H1 (cell line): ENCODE data around the gene CPLANE2. TPM values are rescaled to one million over a fixed set of nuclear protein-coding genes. Genes with fewer than 3 reads are reported as not detected.

ENCODE experiments used
- CTCF ChIA-PET: fragments of 300-600 bp; sonication (Branson Sonifier 250); formaldehyde crosslinking; loops from one replicate; lab custom pipeline; 2021; ENCODE audit not compliant: partially characterized antibody; lab: Charles Lee
- POLR2A ChIA-PET: fragments of 300-600 bp; sonication (Branson Sonifier 250); formaldehyde crosslinking; loops from one replicate; lab custom pipeline; 2021; ENCODE audit warnings: inconsistent platforms; ENCODE audit not compliant: partially characterized antibody; lab: Charles Lee
- DNase-seq, 2 experiments: peaks; one replicate each; pipeline versions ENCODE4 v3.0.0 to v3.0.0-alpha.2; 2010 to 2022; ENCODE audit warnings: low spot score in 2 of 2, low read depth in 1 of 2, mixed read lengths in 1 of 2
- FAIRE-seq: peaks from 2 replicates; lab custom pipeline; 2011; peaks lifted over from hg19 to GRCh38; lab: Jason Lieb, UNC
- H2AFZ ChIP-seq: 2 replicates; pipeline ENCODE4 v1.8.1; 2012; ENCODE audit warnings: low read length, inconsistent platforms
- H2AK5ac ChIP-seq: 2 replicates; pipeline ENCODE4 v1.6.1; 2013; ENCODE audit warnings: low read depth, low read length
- H2BK120ac ChIP-seq: replicated peaks from 2 replicates; pipeline ENCODE3; 2013; ENCODE audit warnings: low read depth, low read length, inconsistent platforms
- H2BK12ac ChIP-seq: 2 replicates; pipeline ENCODE4 v1.6.1; 2013; ENCODE audit warnings: low read depth, low read length
- H2BK15ac ChIP-seq: 2 replicates; pipeline ENCODE4 v1.6.1; 2013; ENCODE audit warnings: low read length
- H2BK20ac ChIP-seq: 2 replicates; pipeline ENCODE4 v1.6.1; 2013; ENCODE audit warnings: low read length
- H2BK5ac ChIP-seq: 2 replicates; pipeline ENCODE4 v1.6.1; 2013; ENCODE audit warnings: low read depth, low read length
- H3K14ac ChIP-seq: 2 replicates; pipeline ENCODE4 v1.6.1; 2013; ENCODE audit warnings: inconsistent platforms; ENCODE audit not compliant: insufficient read length
- H3K18ac ChIP-seq: 2 replicates; pipeline ENCODE4 v1.6.1; 2013; ENCODE audit warnings: low read length; ENCODE audit errors: extremely low read depth
- H3K23ac ChIP-seq: 2 replicates; pipeline ENCODE4 v1.6.1; 2013; ENCODE audit warnings: inconsistent platforms; ENCODE audit not compliant: insufficient read length
- H3K23me2 ChIP-seq: 2 replicates; pipeline ENCODE4 v1.6.1; 2013; ENCODE audit warnings: low read depth, low read length
- H3K27ac ChIP-seq: 2 replicates; pipeline ENCODE4 v1.6.1; 2011; ENCODE audit warnings: low read depth, low read length, inconsistent platforms
- H3K27me3 ChIP-seq, 4 experiments: replicated peaks in 1 of 4; 1 replicate in 1 of 4; 2 replicates in 3 of 4; pipeline versions ENCODE4 v1.6.1 to v1.8.1; 2011 to 2013; ENCODE audit warnings: low read length in 3 of 4, mild to moderate bottlenecking in 3 of 4, inconsistent platforms in 2 of 4, mixed read lengths in 2 of 4, moderate library complexity in 1 of 4; ENCODE audit not compliant: control insufficient read depth in 3 of 4, insufficient read depth in 3 of 4; ENCODE audit errors: extremely low read depth in 1 of 4
- H3K36me3 ChIP-seq, 4 experiments: 2 replicates each; pipeline versions ENCODE4 v1.6.1 to v1.8.1; 2011 to 2013; ENCODE audit warnings: mild to moderate bottlenecking in 4 of 4, low read length in 3 of 4, moderate library complexity in 2 of 4, control low read depth in 1 of 4, inconsistent platforms in 1 of 4; ENCODE audit not compliant: insufficient read depth in 4 of 4, control insufficient read depth in 2 of 4
- H3K4ac ChIP-seq: replicated peaks from 2 replicates; pipeline ENCODE3; 2013; ENCODE audit warnings: low read length, low read depth, mixed read lengths, inconsistent platforms; ENCODE audit not compliant: insufficient read length
- H3K4me1 ChIP-seq, 4 experiments: replicated peaks in 1 of 4; 1 replicate in 1 of 4; 2 replicates in 3 of 4; pipeline versions ENCODE4 v1.6.1 to v1.8.1; 2011 to 2013; ENCODE audit warnings: low read length in 3 of 4, inconsistent platforms in 2 of 4, mixed read lengths in 1 of 4; ENCODE audit not compliant: insufficient read depth in 4 of 4, control insufficient read depth in 3 of 4
- H3K4me2 ChIP-seq, 2 experiments: 2 replicates each; pipeline versions ENCODE4 v1.6.1 to v1.8.1; 2011 to 2013; ENCODE audit warnings: low read depth in 2 of 2, low read length in 2 of 2, control low read depth in 1 of 2, inconsistent platforms in 1 of 2, mild to moderate bottlenecking in 1 of 2; ENCODE audit not compliant: insufficient read depth in 1 of 2
- H3K4me3 ChIP-seq, 4 experiments: fragments of 200-600, 300-600 bp in 1 of 4; sonication (generic), shearing (Covaris generic), sonication (Bioruptor Twin) in 1 of 4; 2 replicates each; pipeline versions ENCODE4 v1.5.1 to v1.8.1; 2011 to 2016; ENCODE audit warnings: low read length in 4 of 4, low read depth in 3 of 4, control low read depth in 2 of 4, inconsistent platforms in 2 of 4, mild to moderate bottlenecking in 2 of 4, mixed read lengths in 1 of 4, moderate library complexity in 1 of 4; ENCODE audit not compliant: insufficient read depth in 2 of 4; ENCODE audit errors: extremely low read depth in 1 of 4
- H3K56ac ChIP-seq: replicated peaks from 2 replicates; pipeline ENCODE3; 2013; ENCODE audit warnings: low read depth, mild to moderate bottlenecking, mixed read lengths, low read length, inconsistent platforms; ENCODE audit not compliant: insufficient read length
- H3K79me1 ChIP-seq: 2 replicates; pipeline ENCODE4 v1.6.1; 2013; ENCODE audit warnings: low read depth, low read length, control low read depth
- H3K79me2 ChIP-seq, 2 experiments: 2 replicates each; pipeline versions ENCODE4 v1.6.1 to v1.8.1; 2012 to 2013; ENCODE audit warnings: low read length in 2 of 2, mild to moderate bottlenecking in 2 of 2, inconsistent platforms in 1 of 2; ENCODE audit not compliant: insufficient read depth in 2 of 2, control insufficient read depth in 1 of 2
- H3K9ac ChIP-seq, 4 experiments: replicated peaks in 1 of 4; 1 replicate in 1 of 4; 2 replicates in 3 of 4; pipeline versions ENCODE4 v1.6.1 to v1.8.1; 2011 to 2013; ENCODE audit warnings: low read depth in 3 of 4, low read length in 3 of 4, control low read depth in 2 of 4, mild to moderate bottlenecking in 2 of 4, moderate library complexity in 2 of 4, inconsistent platforms in 1 of 4; ENCODE audit errors: extremely low read depth in 1 of 4
- H3K9me3 ChIP-seq, 2 experiments: 2 replicates each; pipeline versions ENCODE4 v1.6.1 to v1.8.1; 2012 to 2013; ENCODE audit warnings: mild to moderate bottlenecking in 2 of 2, moderate library complexity in 2 of 2, control low read depth in 1 of 2, inconsistent platforms in 1 of 2, low read depth in 1 of 2, low read length in 1 of 2, mixed read lengths in 1 of 2; ENCODE audit not compliant: insufficient read depth in 2 of 2
- H4K20me1 ChIP-seq, 2 experiments: replicated peaks in 1 of 2; 2 replicates each; pipeline versions ENCODE3 to v1.8.1; 2011 to 2013; ENCODE audit warnings: inconsistent platforms in 2 of 2, low read length in 2 of 2, mild to moderate bottlenecking in 1 of 2; ENCODE audit not compliant: insufficient read depth in 2 of 2, control insufficient read depth in 1 of 2
- H4K5ac ChIP-seq: 2 replicates; pipeline ENCODE4 v1.6.1; 2013; ENCODE audit warnings: low read length, low read depth, mixed read lengths, inconsistent platforms; ENCODE audit not compliant: insufficient read length
- H4K8ac ChIP-seq: 2 replicates; pipeline ENCODE4 v1.8.0; 2013; ENCODE audit warnings: mild to moderate bottlenecking, moderate library complexity, low read length, inconsistent platforms; ENCODE audit not compliant: insufficient read depth; ENCODE audit errors: extremely low read depth
- H4K91ac ChIP-seq: replicated peaks from 2 replicates; pipeline ENCODE3; 2013; ENCODE audit warnings: low read length, mixed read lengths, inconsistent platforms; ENCODE audit not compliant: insufficient read length
- ASH2L ChIP-seq: fragments of 200-600, 300-600 bp; sonication (generic); IDR thresholded peaks from one replicate; pipeline ENCODE4 v1.7.1; 2017; ENCODE audit warnings: low read length
- CREB1 ChIP-seq: IDR thresholded peaks from 2 replicates; pipeline ENCODE4 v1.6.1; 2012; ENCODE audit warnings: inconsistent platforms
- JUN ChIP-seq: IDR thresholded peaks from 2 replicates; pipeline ENCODE4 v1.6.1; 2011; ENCODE audit warnings: low read depth, mild to moderate bottlenecking, improper control_type of control experiment, low read length
- JUND ChIP-seq: IDR thresholded peaks from 2 replicates; pipeline ENCODE4 v1.6.1; 2011; ENCODE audit warnings: mild to moderate bottlenecking, improper control_type of control experiment, low read length
- SAP30 ChIP-seq: fragments of 300-600 bp; sonication (generic); IDR thresholded peaks from 2 replicates; pipeline ENCODE4 v1.7.1; 2012; ENCODE audit warnings: low read length, moderate library complexity, mild to moderate bottlenecking, inconsistent platforms; ENCODE audit not compliant: insufficient read depth, insufficient replicate concordance
- SIN3A ChIP-seq, 2 experiments: IDR thresholded peaks in 1 of 2; conservative IDR thresholded peaks in 1 of 2; 2 replicates each; pipeline ENCODE4 v1.6.1; 2011 to 2012; ENCODE audit warnings: low read length in 2 of 2, improper control_type of control experiment in 1 of 2, low read depth in 1 of 2, mild to moderate bottlenecking in 1 of 2
- SIRT6 ChIP-seq: IDR thresholded peaks from one replicate; pipeline ENCODE4 v1.7.1; 2012; ENCODE audit warnings: low read length, inconsistent platforms
- SP1 ChIP-seq: IDR thresholded peaks from 2 replicates; pipeline ENCODE4 v1.6.1; 2011; ENCODE audit warnings: low read depth, low read length
- SRF ChIP-seq: IDR thresholded peaks from 2 replicates; pipeline ENCODE4 v1.6.1; 2011; ENCODE audit warnings: mild to moderate bottlenecking, low read depth, low read length, moderate library complexity
- TAF1 ChIP-seq: IDR thresholded peaks from 2 replicates; pipeline ENCODE4 v1.6.1; 2011; ENCODE audit warnings: mild to moderate bottlenecking, low read depth, low read length
- WGBS, 2 experiments: shearing (Covaris generic) in 1 of 2; methylation state at CpG; one replicate each; pipeline versions ENCODE4 v1.1.6 to v1.1.7; 2013 to 2015; ENCODE audit warnings: low lambda C conversion rate in 2 of 2, mixed read lengths in 2 of 2, inconsistent platforms in 1 of 2, low coverage in 1 of 2, missing lambda C conversion rate in 1 of 2; ENCODE audit not compliant: insufficient replicate concordance in 2 of 2, insufficient coverage in 1 of 2, insufficient read length in 1 of 2; ENCODE audit errors: extremely low coverage in 1 of 2, missing lambda C conversion rate in 1 of 2; 5-methylcytosine and 5-hydroxymethylcytosine counted together
- polyA plus RNA-seq, 7 experiments: library from polyadenylated mRNA; depleted of rRNA in 3 of 7; stranded (reverse) in 5 of 7; unstranded in 2 of 7; fragments of >200 nt in 5 of 7; fragments of 200-250 nt in 2 of 7; gene quantifications; 1 replicate in 5 of 7; 2 replicates in 1 of 7; 4 replicates in 1 of 7; pipeline versions ENCODE4 v1.2.1 to v1.2.3, GENCODE V29; 2011 to 2013; ENCODE audit warnings: missing spikeins in 2 of 7, mixed read lengths in 2 of 7
- total RNA-seq: library from RNA; stranded (reverse); fragmentation: NEBNext Ultra II Directional; extraction: Animal tissue kit (Norgen Biotek cat#: 25700); gene quantifications from 2 replicates; pipeline ENCODE4 v1.2.1, GENCODE V29; 2021
- TF ChIP-seq, protein P1 (sequence below), 3 experiments: IDR thresholded peaks; 1 replicate in 2 of 3; 2 replicates in 1 of 3; pipeline versions ENCODE4 v1.5.1 to v1.6.1; 2011; ENCODE audit warnings: low read length in 3 of 3, mild to moderate bottlenecking in 3 of 3, inconsistent platforms in 2 of 3, low read depth in 1 of 3, moderate library complexity in 1 of 3; ENCODE audit not compliant: insufficient read depth in 1 of 3; ENCODE audit errors: control extremely low read depth in 1 of 3

Gene CPLANE2
- total and polyA plus RNA-seq, 2 of the 8 experiments (the other 6 are each of a cell fraction or from before 2014, with no cell fraction given): 2.3 to 2.5 TPM

DNA sequence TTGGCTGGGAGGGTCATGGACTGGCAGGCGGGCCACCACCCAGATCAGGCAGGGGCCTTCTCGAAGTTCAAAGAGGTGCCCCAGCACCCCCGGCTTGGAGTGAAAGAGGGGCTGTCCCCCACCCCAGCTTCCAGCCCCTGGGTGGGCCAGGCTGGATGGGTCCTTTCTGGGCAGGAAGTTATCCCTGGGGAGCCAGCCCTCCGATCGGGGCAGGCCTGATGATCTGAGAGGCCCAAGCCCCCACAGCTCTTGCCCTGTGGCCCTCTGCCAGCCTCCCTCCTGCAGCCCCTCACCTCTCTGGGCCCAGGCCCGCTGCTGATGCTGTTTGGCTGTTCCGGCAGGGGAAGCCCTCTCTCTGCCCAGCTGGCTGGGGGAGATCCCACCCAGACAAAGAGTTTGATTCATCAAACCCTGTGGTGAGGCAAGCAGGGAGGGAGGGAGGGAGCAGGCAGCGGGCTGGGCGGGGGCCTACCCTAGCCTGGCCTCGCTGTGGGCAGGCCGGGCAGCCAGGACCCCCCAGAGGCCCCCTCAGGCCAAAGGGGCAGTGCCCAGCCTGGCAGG lies 27.1 kb downstream of the CPLANE2 start:
- ChIA-PET CTCF (interaction anchor here (1.8 kb wide), 1 partner anchor 26 kb away, joined by 5 read pairs; no protein-coding TSS in a partner anchor), POLR2A (interaction anchor here (1.7 kb wide), 1 partner anchor 10 kb away, joined by 5 read pairs; no protein-coding TSS in a partner anchor)
- H2AK5ac ChIP-seq: no peak overlapping the region
- DNase-seq: no peak
- H3K9ac ChIP-seq: no peak overlapping the region
- H3K9me3 ChIP-seq: no peaks in the 10 kb centered on the region
- no peak overlapping the region for H4K5ac ChIP-seq
- H2AFZ ChIP-seq: no peak overlapping the region
- peaks cover 5 to 33% of the 10 kb centered on the region in 2 experiments; a peak in 3 of 4 replicates for H3K79me2 ChIP-seq
- peak overlapping the region; percentile 9 for H4K91ac ChIP-seq
- H2BK20ac ChIP-seq: no peak overlapping the region
- no peak overlapping the region for H2BK120ac ChIP-seq
- H3K4me2 ChIP-seq: peak overlapping the region; percentile 83 to 89; a peak in 3 of 4 replicates
- H3K23me2 ChIP-seq: peaks cover 17% of the 10 kb centered on the region
- H3K27ac ChIP-seq: no peak overlapping the region
- H2BK15ac ChIP-seq: 0 out of 2 replicates have a peak overlapping the region, but pooled peaks have one; percentile 46
- H3K23ac ChIP-seq: no peak overlapping the region
- WGBS, 2 experiments: 86% methylated on average over 7 of the region's 11 CpGs; no CpG with 5 or more reads in 1 of the 2 experiments
- H2BK5ac ChIP-seq: no peak overlapping the region
- no peaks in the 10 kb centered on the region for H3K27me3 ChIP-seq
- H3K4ac ChIP-seq: no peak overlapping the region
- 0 out of 8 replicates have a peak, but pooled peaks cover 0 to under 1% (median 0%) of the 10 kb centered on the region in 4 experiments for H3K36me3 ChIP-seq
- H3K56ac ChIP-seq: no peak overlapping the region
- H4K8ac ChIP-seq: peak overlapping the region; percentile 87
- H3K4me1 ChIP-seq: peaks cover 10 to 46% (median 29%) of the 10 kb centered on the region in 4 experiments
- peak overlapping the region in 1 of 4 experiments; percentile 66; a peak in 4 of 8 replicates for H3K4me3 ChIP-seq
- H3K18ac ChIP-seq: peak overlapping the region; percentile 60
- H2BK12ac ChIP-seq: no peak overlapping the region
- H3K79me1 ChIP-seq: peaks cover 10% of the 10 kb centered on the region
- peaks cover 2 to 4% of the 10 kb centered on the region in 2 experiments for H4K20me1 ChIP-seq
- no peak for FAIRE-seq
- H3K14ac ChIP-seq: no peak overlapping the region
- no peak for TF ChIP-seq JUND
- TF ChIP-seq JUN: no peak
- no peak for TF ChIP-seq SIRT6
- TF ChIP-seq ASH2L: no peak
- TF ChIP-seq CREB1: no peak
- no peak for TF ChIP-seq TAF1
- no peak for TF ChIP-seq SAP30
- no peak for TF ChIP-seq SIN3A (conservative IDR thresholded peaks at IDR 0.05 in 1 of 2, IDR thresholded peaks at IDR 0.05 in 1 of 2; ENCODE audit: low read depth in 1 of 2, low read length in 2 of 2)
- TF ChIP-seq SRF: no peak
- no peak for TF ChIP-seq SP1
- TF ChIP-seq, protein P1, sequence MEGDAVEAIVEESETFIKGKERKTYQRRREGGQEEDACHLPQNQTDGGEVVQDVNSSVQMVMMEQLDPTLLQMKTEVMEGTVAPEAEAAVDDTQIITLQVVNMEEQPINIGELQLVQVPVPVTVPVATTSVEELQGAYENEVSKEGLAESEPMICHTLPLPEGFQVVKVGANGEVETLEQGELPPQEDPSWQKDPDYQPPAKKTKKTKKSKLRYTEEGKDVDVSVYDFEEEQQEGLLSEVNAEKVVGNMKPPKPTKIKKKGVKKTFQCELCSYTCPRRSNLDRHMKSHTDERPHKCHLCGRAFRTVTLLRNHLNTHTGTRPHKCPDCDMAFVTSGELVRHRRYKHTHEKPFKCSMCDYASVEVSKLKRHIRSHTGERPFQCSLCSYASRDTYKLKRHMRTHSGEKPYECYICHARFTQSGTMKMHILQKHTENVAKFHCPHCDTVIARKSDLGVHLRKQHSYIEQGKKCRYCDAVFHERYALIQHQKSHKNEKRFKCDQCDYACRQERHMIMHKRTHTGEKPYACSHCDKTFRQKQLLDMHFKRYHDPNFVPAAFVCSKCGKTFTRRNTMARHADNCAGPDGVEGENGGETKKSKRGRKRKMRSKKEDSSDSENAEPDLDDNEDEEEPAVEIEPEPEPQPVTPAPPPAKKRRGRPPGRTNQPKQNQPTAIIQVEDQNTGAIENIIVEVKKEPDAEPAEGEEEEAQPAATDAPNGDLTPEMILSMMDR (IDR thresholded peaks at IDR 0.05; ENCODE audit: control extremely low read depth in 1 of 3, insufficient read depth in 1 of 3, low read depth in 1 of 3, low read length in 3 of 3): no peak
